A549 (cell line): ENCODE results near the gene PMM2. TPM values are rescaled to one million over a fixed set of nuclear protein-coding genes. Genes with fewer than 3 reads are reported as not detected.

Source experiments
- ATAC-seq, 2 experiments: fragments of 200-7000 bp in 1 of 2; fragments of >200 bp in 1 of 2; cut with Nextera tagmentation in 1 of 2; cut with Tn5 transposase in 1 of 2; 3 replicates each; pipeline versions ENCODE4 v1.8.0 to v1.9.1; 2018 to 2020; ENCODE audit warnings: mild to moderate bottlenecking in 1 of 2, moderate library complexity in 1 of 2
- CTCF ChIA-PET: fragments of 300-600 bp; sonication (Branson Sonifier 250); formaldehyde crosslinking; extraction: SDS; loops from one replicate; lab custom pipeline; 2021; ENCODE audit warnings: antibody characterized with exemption, inconsistent platforms; lab: Yijun Ruan, JAX
- POLR2A ChIA-PET: fragments of 350-600 bp; formaldehyde crosslinking; extraction: SDS; loops from one replicate; lab custom pipeline; 2021; ENCODE audit warnings: antibody characterized with exemption, inconsistent platforms; lab: Yijun Ruan, JAX
- DNase-seq, 2 experiments: peaks; one replicate each; pipeline versions ENCODE4 v3.0.0 to v3.0.0-alpha.2; 2011 to 2016; ENCODE audit warnings: low read depth in 1 of 2, low spot score in 1 of 2
- FAIRE-seq: peaks from 2 replicates; lab custom pipeline; 2011; peaks lifted over from hg19 to GRCh38; lab: Jason Lieb, UNC
- H3K27ac ChIP-seq, 2 experiments: fragments of >200 bp; sonication (Bioruptor Twin); formaldehyde crosslinking; 3 replicates each; pipeline ENCODE4 v1.5.1; 2016 to 2017
- H3K4me1 ChIP-seq: fragments of >200 bp; sonication (Bioruptor Twin); formaldehyde crosslinking; 3 replicates; pipeline ENCODE4 v1.6.1; 2016
- H3K4me2 ChIP-seq: fragments of >200 bp; sonication (Bioruptor Twin); formaldehyde crosslinking; 3 replicates; pipeline ENCODE4 v1.6.1; 2016
- H3K4me3 ChIP-seq: fragments of >200 bp; sonication (Bioruptor Twin); formaldehyde crosslinking; 3 replicates; pipeline ENCODE4 v1.5.1; 2016
- H3K9me3 ChIP-seq: fragments of >200 bp; sonication (Bioruptor Twin); formaldehyde crosslinking; 3 replicates; pipeline ENCODE4 v1.6.1; 2016
- BCL3 ChIP-seq: fragments of >200 bp; sonication (Bioruptor Twin); formaldehyde crosslinking; IDR thresholded peaks from 3 replicates; pipeline ENCODE4 v1.6.1; 2016
- CBX2 ChIP-seq: fragments of 200-600 bp; sonication (generic); IDR thresholded peaks from 2 replicates; pipeline ENCODE4 v1.6.1; 2016; ENCODE audit warnings: low read depth, mild to moderate bottlenecking, borderline replicate concordance
- CEBPB ChIP-seq, 2 experiments: fragments of >200 bp in 1 of 2; sonication (Bioruptor Twin) in 1 of 2; formaldehyde crosslinking in 1 of 2; IDR thresholded peaks; 2 replicates each; pipeline ENCODE4 v1.6.1; 2012 to 2016
- CHD2 ChIP-seq: fragments of 150-350 bp; IDR thresholded peaks from 2 replicates; pipeline ENCODE4 v1.6.1; 2014; ENCODE audit warnings: low read length; ENCODE audit not compliant: partially characterized antibody
- CTCF ChIP-seq: fragments of >200 bp; sonication (Bioruptor Twin); formaldehyde crosslinking; IDR thresholded peaks from 3 replicates; pipeline ENCODE4 v1.5.1; 2016
- EHF ChIP-seq: fragments of 250-450 bp; sonication (Bioruptor Pico); IDR thresholded peaks from 2 replicates; pipeline ENCODE4 v1.5.0; 2020; ENCODE audit warnings: mild to moderate bottlenecking
- EHMT2 ChIP-seq: fragments of 200-600 bp; sonication (generic); IDR thresholded peaks from 2 replicates; pipeline ENCODE4 v1.6.1; 2016; ENCODE audit warnings: antibody characterized with exemption, low read depth, mild to moderate bottlenecking, moderate library complexity
- FOXS1 ChIP-seq: fragments of 250-450 bp; sonication (Bioruptor Pico); IDR thresholded peaks from 2 replicates; pipeline ENCODE4 v1.5.0; 2020; ENCODE audit warnings: mild to moderate bottlenecking, moderate library complexity
- HDAC2 ChIP-seq: fragments of 200-600 bp; sonication (generic); IDR thresholded peaks from 2 replicates; pipeline ENCODE4 v1.6.1; 2016
- HMGXB4 ChIP-seq: fragments of 250-450 bp; sonication (Bioruptor Pico); IDR thresholded peaks from 2 replicates; pipeline ENCODE4 v1.5.0; 2021; ENCODE audit warnings: mild to moderate bottlenecking, moderate library complexity, borderline replicate concordance
- HOXB13 ChIP-seq: fragments of 250-450 bp; sonication (Bioruptor Pico); IDR thresholded peaks from 2 replicates; pipeline ENCODE4 v1.5.0; 2020; ENCODE audit warnings: low read depth, mild to moderate bottlenecking, moderate library complexity
- KDM5A ChIP-seq: fragments of 200-600 bp; sonication (generic); IDR thresholded peaks from 2 replicates; pipeline ENCODE4 v1.6.1; 2016; ENCODE audit warnings: antibody characterized with exemption, mild to moderate bottlenecking
- MAFK ChIP-seq: fragments of 450-650 bp; IDR thresholded peaks from 2 replicates; pipeline ENCODE4 v1.6.1; 2014; ENCODE audit not compliant: partially characterized antibody
- MAZ ChIP-seq: fragments of 150-350 bp; IDR thresholded peaks from 2 replicates; pipeline ENCODE4 v1.6.1; 2014; ENCODE audit warnings: antibody characterized with exemption, low read depth, low read length, borderline replicate concordance
- MYC ChIP-seq: IDR thresholded peaks from 2 replicates; pipeline ENCODE4 v1.6.1; 2012; ENCODE audit warnings: mild to moderate bottlenecking, inconsistent platforms, low read length, improper control_type of control experiment, borderline replicate concordance
- POLR2AphosphoS2 ChIP-seq: conservative IDR thresholded peaks from 2 replicates; pipeline ENCODE4 v1.6.1; 2012; ENCODE audit warnings: low read length, improper control_type of control experiment, inconsistent platforms
- RARB ChIP-seq: fragments of 250-450 bp; sonication (Bioruptor Pico); IDR thresholded peaks from 2 replicates; pipeline ENCODE4 v1.8.0; 2021; ENCODE audit warnings: mild to moderate bottlenecking, moderate library complexity
- RFX5 ChIP-seq: fragments of 450-650 bp; IDR thresholded peaks from 2 replicates; pipeline ENCODE4 v1.7.1; 2014; ENCODE audit warnings: antibody characterized with exemption, mild to moderate bottlenecking, moderate library complexity
- RNF2 ChIP-seq: fragments of 200-600 bp; sonication (generic); IDR thresholded peaks from 2 replicates; pipeline ENCODE4 v1.6.1; 2016; ENCODE audit warnings: low read depth, mild to moderate bottlenecking, antibody characterized with exemption, moderate library complexity, borderline replicate concordance
- SMC3 ChIP-seq: fragments of >200 bp; sonication (Bioruptor Twin); formaldehyde crosslinking; IDR thresholded peaks from 3 replicates; pipeline ENCODE4 v1.6.1; 2018; ENCODE audit warnings: inconsistent platforms
- TFCP2L1 ChIP-seq: fragments of 250-450 bp; sonication (Bioruptor Pico); IDR thresholded peaks from 2 replicates; pipeline ENCODE4 v1.5.0; 2021; ENCODE audit warnings: mild to moderate bottlenecking
- ZFP36 ChIP-seq: fragments of 450-650 bp; IDR thresholded peaks from 2 replicates; pipeline ENCODE4 v1.6.1; 2014; ENCODE audit warnings: borderline replicate concordance; ENCODE audit not compliant: partially characterized antibody
- WGBS: methylation state at CpG from one replicate; pipeline ENCODE4 v1.1.6; 2017; ENCODE audit errors: missing lambda C conversion rate; 5-methylcytosine and 5-hydroxymethylcytosine counted together
- polyA plus RNA-seq, 4 experiments: library from polyadenylated mRNA; depleted of rRNA in 3 of 4; stranded (reverse); fragments of >200 nt; fragmentation: RNase III in 1 of 4; extraction: RNeasy Plus Mini Kit Qiagen cat#74134 plus additional on column Dnase treatment in 1 of 4; gene quantifications; 2 replicates in 3 of 4; 3 replicates in 1 of 4; pipeline ENCODE4 v1.2.3, GENCODE V29; 2011 to 2017
- TF ChIP-seq, protein P1 (sequence below): fragments of 450-650 bp; IDR thresholded peaks from 2 replicates; pipeline ENCODE4 v1.6.1; 2014; ENCODE audit warnings: antibody characterized with exemption

The PMM2 gene
- polyA plus RNA-seq, 2 of the 4 experiments (the other 2 are of a cell fraction) = 56.6 to 72.4 TPM

DNA sequence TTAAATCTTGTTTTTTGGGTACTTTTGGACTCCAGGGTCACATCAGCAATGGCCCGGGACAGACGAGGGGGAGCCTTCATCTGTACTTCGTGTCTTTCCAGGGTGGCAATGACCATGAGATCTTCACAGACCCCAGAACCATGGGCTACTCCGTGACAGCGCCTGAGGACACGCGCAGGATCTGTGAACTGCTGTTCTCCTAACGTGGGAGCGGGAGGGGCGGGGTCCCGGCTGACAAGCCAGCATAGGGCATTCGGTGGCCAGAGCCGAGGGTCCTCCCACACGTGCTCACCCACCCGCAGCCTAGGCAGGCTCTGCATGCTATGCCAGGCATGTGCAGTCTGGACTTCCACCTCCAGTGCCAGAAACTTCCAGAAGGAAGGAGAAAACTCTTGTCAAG lies 50.0 kb downstream of the PMM2 start:
- CTCF ChIA-PET = interaction anchor here (2.8 to 3.1 kb wide), 2 partner anchors 33 to 162 kb away, joined by 9 to 10 read pairs; no protein-coding TSS in a partner anchor
- 90% methylated on average over 14 of the region's 15 CpGs for WGBS
- no peak overlapping the region for H3K27ac ChIP-seq

GRCh38 chr16:8848231-8848938 lies 50.7 kb downstream of the PMM2 start:
- Histone ChIP-seq H3K27ac (peak overlapping the region in 1 of 2 experiments; percentile 75; a peak in 3 of 6 replicates), H3K9me3 (no peaks in the 10 kb centered on the region), H3K4me2 (peak overlapping the region; percentile 40; the same call in 2 of the 3 replicates), H3K4me3 (no peak overlapping the region), H3K4me1 (peaks cover 23% of the 10 kb centered on the region)
- FAIRE-seq (no peak), ATAC-seq (peak; percentile 27 to 28; a peak in 5 of 6 replicates), DNase-seq (no peak)
- POLR2A ChIA-PET = interaction anchor here (1.0 kb wide), 2 partner anchors 15 to 21 kb away, joined by 3 read pairs; partner anchors contain the start of gene CARHSP1
- CTCF ChIA-PET = interaction anchor here (2.8 to 3.1 kb wide), 2 partner anchors 32 to 161 kb away, joined by 9 to 10 read pairs; no protein-coding TSS in a partner anchor
- 90% methylated on average over 23 of the region's 26 CpGs for WGBS
- TF ChIP-seq, protein P1, sequence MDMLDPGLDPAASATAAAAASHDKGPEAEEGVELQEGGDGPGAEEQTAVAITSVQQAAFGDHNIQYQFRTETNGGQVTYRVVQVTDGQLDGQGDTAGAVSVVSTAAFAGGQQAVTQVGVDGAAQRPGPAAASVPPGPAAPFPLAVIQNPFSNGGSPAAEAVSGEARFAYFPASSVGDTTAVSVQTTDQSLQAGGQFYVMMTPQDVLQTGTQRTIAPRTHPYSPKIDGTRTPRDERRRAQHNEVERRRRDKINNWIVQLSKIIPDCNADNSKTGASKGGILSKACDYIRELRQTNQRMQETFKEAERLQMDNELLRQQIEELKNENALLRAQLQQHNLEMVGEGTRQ = no peak
- TF ChIP-seq MAZ (no peak), EHMT2 (no peak), CTCF (no peak), MYC (no peak), ZFP36 (no peak), RARB (no peak), EHF (no peak), CHD2 (no peak)

More for the DNA sequence above, 50.0 kb downstream of the PMM2 start:
- H3K4me3 ChIP-seq = no peak overlapping the region
- peaks cover 23% of the 10 kb centered on the region for H3K4me1 ChIP-seq
- TF ChIP-seq CTCF (no peak), CEBPB (IDR thresholded peaks at IDR 0.05) (no peak), FOXS1 (CRISPR knock-in tag) (no peak), MAZ (no peak), POLR2AphosphoS2 (no peak), HDAC2 (no peak), HOXB13 (CRISPR knock-in tag) (no peak), BCL3 (no peak), MYC (no peak), RNF2 (no peak), HMGXB4 (CRISPR knock-in tag) (no peak), MAFK (no peak), RFX5 (no peak), TFCP2L1 (CRISPR knock-in tag) (no peak), CHD2 (no peak), SMC3 (no peak), KDM5A (no peak), CBX2 (no peak)
- TF ChIP-seq, all 56 proteins: peak for 0
- ATAC-seq = no peak
- DNase-seq = no peak
- FAIRE-seq = no peak
- POLR2A ChIA-PET = no interaction called here
- H3K4me2 ChIP-seq = no peak overlapping the region
- H3K9me3 ChIP-seq = no peaks in the 10 kb centered on the region
